HG03469 (cell line): ENCODE results near the gene GADD45GIP1.

Source experiments
- ATAC-seq: cut with Tn5 transposase; IDR thresholded peaks from one replicate; pipeline ENCODE4 v1.9.1; 2021; ENCODE audit warnings: mild to moderate bottlenecking, moderate library complexity, moderate number of reproducible peaks; ENCODE audit not compliant: unreplicated experiment

The GADD45GIP1 gene

DNA sequence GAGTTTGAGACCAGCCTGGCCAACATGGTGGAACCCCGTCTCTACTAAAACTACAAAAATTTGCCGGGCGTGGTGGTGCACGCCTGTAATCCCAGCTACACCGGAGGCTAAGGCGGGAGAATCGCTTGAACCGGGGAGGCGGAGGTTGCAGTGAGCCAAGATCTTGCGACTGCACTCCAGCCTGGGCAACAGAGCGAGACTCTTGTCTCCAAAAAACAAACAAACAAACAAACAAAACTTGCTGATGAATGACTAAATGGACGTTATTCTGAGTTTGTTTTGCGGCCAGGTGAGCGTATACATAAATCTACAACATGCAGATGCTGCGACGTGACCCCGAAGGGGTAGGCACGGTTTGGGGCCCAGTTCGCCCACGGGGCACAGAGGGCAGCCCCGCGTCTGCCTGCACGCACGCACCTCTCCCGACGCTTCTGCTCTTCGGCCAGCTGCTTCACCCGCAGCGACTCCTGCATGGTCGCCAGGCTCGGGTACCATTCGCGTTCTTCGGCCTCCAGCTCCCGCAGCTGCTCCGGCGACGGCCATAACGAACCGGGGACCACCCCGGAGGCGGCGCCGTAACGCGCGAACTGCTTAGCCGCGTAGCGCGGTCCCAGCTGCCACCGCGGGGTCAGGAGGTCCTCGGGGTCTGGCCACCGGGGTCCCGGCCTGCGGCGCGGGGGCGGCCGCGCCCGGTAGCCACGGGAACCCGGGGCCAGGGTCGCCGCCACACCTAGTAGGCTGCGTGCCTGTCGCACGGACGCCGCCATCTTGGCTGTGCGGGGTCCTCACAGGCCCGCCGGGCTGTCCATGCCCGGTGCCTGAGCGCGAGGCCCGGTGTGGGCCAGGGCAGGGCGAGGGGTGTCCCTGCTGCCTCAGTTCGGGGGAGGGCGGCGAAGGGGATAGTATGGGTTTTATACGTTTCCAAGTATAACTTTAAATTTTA lies at the start of gene GADD45GIP1:
TSS of gene GADD45GIP1 (minus strand) at position 778 of the 943 bp plus-strand sequence. CDS start at position 767, 11 bp downstream.
- ATAC-seq = no peak

DNA sequence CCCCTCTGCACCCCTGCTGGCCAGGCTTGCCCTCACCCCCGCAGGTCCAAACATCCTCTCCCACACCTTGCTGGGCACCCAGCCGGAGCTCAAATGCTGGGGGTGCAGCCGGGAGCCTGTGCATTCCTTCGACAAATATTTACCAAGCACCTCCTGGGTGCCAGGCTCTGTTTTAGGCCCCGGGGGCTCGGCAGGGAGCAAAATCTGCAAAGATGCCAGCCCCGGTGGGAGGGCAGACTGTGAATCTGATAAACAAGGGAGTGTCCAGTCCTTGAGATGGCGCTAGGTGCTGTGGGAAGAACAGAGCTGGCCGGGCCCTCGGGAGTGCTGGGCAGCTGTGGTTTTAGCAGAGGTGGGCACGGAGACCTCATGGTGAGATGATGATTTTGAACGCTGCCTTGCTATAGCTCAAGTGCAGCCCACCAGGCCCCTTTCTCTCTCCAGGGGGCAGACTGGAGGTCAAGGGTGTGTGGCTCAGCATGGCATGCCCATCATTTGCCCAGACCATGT lies 48.9 kb upstream of the GADD45GIP1 start:
- ATAC-seq = no peak

DNA sequence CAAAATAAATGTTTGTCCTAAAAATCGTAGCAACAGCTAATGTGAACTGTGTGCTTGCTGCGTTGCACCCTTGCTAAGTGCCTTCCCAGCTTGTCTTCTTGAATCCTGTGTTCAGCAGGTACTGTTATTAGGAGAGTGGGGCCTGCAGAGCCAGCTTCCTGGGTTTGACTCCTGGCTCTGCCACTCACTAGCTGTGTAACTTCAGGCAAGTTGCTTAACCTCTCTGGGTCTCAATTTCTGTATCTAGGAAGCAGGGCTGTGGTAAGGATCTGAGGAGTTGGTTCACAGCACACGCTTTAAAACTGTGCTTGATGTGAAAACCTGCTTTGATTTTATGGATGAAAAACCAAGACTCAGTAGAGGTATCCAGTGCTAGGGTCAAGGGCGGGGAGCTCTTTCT lies 48.2 kb upstream of the GADD45GIP1 start:
- no peak for ATAC-seq

DNA sequence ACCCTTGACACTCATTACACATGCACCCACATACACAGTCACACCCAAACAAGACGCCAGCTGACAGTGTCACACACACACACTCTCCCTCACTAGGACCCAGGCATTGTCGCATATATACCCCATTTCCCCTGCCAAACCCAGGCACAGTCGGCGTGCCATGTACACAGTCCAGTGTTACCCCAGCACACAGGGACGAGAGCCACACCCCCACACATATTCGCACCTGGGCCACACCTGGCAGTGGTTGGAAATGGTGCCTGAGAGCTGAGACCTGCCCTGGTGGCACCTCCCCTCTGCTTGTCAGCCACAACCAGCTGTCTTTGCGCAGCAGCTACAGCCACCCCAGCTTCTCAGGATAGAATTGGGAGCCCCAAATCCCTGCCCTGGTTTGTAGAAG lies 47.2 kb upstream of the GADD45GIP1 start:
- ATAC-seq = no peak

DNA sequence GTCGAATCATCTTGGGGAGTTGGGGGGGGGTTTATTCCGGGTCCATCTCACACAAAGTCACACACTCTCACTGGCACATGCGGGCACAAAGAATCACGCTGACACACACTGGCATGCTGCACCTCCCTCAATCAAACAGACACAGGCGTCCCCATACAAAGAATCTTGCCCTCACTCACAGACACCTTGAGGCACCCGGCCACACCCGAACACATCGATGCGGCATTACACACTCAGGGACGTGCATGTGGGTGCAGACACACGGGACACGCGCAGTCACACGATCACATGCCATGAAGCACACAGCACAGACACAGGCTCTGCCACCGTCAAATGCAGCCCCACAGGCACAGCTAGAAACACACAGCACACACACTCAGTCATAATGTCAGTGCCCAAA lies 46.1 kb upstream of the GADD45GIP1 start:
- no peak for ATAC-seq

DNA sequence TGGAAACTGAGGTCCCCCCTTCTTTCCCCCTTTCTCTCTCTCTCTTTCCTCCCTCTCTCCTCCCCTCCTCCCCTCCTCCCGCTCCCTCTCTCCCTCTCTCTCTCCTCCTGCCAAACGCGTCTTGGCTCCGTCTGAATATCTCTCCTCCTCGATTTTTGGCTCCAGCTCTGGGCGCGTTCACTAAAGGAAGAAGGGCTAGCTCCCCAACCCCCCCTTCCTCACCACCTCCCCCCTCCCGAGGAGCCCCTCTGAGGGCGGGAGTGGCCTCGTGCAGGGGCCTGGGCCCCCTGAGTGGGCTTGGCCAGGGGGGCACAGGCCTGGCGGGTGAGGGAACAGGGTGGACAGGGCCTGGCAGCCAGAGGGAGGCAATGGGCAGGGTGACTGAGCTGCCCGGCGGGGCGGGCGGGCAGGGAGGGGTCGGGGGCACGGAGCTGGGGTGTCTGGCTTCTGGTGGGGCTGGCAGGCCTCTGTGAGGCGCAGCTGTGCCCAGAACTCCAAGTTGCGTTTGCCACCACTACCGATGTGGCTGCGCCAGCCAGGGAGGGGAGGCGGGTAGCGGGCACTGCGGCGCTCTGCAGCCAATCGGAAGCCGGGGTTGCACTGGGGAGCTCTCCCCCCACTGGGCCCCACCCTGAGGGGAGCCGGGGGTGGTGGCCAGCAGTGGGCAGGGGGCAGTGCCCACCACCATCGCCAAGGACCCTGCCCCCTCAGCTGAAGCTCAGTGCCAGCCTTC lies 45.3 kb upstream of the GADD45GIP1 start:
- no peak for ATAC-seq

DNA sequence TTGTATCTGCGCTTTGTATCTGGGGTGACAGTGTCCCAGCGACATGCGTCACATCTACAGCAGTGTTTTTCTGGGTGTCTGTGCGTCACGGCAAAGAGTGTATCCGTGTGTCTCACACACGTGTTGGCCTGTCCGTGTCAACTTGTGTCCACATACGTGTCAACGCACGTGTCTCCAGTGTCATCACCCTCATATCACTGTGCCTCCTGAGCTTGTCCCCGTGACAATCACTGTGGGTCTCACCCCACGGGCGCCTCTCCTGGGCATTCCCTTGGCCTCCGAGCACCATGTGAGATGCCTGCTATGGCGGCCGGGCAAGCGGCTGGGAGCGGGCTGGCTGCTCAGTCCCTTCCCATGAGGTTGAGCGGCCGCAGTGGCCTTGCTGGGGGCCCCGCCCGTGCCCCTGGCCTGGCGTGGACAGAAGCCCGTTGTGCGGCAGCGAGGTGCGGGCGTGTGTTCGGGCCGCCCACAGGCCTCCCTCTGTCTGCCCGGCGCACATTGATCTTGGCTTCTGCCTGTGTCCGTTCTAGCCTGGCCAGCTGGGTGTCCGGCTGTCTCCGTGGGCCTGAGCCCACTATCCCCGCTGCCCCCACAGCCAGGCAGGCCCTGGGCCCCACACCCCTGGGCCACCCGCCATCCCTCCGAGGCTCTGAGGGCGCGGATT lies 44.6 kb upstream of the GADD45GIP1 start:
- no peak for ATAC-seq

DNA sequence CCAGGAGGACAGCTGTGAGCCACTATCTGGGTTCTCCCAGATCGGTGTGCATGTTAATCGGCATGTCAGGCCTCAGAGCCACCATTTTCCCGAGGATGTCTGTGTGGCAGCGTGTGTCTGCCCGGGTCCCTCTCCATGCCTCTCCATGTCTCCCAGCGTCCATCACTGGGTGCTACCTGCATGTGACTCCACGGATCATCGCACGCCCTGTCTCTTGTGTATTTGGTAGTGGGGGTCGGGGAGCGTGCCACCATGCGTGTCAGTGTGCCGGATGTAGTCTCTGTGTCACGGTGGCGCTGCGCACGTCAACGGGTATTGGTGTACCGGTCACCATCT lies 44.1 kb upstream of the GADD45GIP1 start:
- no peak for ATAC-seq

DNA sequence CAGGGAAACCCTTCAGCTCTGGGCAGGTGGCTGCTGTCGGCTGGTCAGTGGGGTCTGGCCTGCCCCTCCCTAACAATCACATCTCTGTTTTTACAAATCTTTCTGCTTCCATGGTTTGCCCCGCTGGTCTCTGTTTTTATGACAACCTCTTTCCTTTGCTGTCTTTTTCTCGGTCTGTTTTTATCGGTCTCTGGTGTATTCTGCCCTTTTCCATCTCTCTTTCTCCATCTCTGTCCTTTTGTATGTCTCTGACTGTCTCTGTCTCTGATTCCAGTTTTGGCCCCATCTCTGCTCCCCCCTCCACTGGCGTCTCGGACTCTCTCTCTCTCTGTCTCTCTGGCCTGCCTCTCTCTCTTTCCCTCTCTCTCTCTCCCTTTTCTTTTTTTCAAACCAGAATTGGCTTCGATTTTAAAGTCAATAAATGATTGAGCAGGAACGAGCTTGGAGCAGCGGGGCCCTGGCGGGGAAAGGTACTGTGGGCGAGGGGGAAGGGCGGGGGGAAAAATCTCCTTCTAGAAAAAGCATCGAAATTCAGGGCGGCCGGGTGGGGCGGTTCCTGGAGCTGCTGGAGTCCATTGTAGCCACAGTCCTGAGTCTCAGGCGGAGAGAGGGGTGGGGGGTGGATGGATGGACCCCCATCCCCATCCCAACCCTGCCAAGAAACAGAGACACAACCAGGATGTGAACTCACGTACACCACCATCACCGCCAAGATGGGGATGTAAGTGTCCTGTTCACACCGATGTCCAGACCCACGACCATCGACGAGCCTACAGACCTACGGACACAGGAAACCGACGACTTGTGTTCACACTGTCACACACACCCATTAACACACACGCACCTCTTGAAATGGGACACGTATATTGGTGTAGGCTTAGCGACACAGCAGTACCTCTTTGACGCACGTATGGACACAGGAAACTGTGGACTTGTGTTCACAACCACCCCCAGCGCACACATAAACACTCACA lies 41.2 kb upstream of the GADD45GIP1 start:
- ATAC-seq = no peak

DNA sequence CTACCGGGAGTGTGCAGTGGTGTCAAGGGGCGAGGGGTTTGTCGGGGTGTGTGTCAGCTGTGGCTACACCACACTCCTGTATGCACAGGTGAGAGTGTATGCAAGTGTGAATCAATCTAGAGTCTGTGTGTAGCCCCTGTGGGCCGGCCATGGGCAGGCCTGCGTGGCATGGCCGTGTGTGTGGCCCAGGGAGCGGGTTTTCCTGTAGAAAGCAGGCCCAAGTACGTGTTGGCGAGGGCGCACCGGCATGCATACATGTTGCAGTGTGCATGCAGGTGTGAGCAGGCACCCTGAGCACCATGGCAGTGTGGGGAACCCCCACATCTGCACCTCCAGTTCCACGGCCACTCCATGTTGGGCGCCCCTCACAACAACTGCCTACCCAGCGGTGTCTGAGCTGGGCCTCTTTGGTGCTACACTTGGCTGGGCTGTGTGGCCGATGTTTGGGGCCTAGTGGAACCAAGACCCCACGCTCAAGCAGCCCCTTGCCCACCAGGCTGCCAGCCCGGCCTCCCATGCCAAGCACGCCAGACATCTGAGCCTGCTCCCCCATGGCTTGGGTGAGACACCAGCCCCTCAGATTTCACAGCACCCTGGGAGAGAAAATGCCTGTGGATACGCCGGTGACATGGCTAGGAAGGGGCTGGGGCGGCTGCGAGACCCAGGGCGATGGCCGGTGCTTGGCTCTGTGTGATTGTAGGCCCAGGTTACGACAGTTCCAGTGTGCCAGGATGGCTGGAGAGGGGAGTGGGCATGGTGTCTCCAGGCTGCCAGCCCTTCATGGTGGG lies 40.4 kb upstream of the GADD45GIP1 start:
- no peak for ATAC-seq

DNA sequence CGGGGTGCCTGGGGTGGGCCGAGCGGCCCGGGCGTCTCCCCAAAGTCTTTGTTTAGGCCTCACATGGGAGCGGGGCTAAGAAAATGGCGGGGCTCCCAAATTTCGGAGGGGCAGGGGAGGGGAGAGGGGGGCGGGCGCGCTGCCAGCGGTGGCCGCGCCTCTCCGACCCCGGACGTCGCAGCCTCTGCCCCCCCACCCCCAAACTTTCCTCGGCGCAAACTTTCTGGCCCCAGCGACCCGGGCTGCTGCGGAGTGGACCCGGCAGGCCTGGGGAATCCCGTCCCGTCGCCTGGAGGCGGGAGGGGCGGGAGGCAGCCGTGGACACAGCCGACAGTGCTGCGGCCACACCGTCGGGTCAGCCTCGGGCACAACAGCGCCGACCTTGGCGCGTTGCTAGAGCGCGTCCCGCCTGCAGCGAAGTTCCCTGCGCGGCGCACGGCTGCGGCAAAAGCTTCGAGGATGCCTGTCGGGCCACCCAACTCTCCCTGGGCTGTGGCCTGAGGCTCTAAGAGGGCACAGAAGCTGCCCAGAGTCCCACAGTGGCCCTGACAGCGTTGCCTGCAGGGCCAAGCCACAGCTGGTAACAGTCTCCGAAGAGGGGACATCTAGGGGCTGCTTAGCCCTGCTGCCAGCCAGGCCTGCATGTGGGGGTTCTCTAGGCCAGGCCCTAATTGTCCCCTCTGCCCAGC lies 39.5 kb upstream of the GADD45GIP1 start:
- ATAC-seq = no peak

DNA sequence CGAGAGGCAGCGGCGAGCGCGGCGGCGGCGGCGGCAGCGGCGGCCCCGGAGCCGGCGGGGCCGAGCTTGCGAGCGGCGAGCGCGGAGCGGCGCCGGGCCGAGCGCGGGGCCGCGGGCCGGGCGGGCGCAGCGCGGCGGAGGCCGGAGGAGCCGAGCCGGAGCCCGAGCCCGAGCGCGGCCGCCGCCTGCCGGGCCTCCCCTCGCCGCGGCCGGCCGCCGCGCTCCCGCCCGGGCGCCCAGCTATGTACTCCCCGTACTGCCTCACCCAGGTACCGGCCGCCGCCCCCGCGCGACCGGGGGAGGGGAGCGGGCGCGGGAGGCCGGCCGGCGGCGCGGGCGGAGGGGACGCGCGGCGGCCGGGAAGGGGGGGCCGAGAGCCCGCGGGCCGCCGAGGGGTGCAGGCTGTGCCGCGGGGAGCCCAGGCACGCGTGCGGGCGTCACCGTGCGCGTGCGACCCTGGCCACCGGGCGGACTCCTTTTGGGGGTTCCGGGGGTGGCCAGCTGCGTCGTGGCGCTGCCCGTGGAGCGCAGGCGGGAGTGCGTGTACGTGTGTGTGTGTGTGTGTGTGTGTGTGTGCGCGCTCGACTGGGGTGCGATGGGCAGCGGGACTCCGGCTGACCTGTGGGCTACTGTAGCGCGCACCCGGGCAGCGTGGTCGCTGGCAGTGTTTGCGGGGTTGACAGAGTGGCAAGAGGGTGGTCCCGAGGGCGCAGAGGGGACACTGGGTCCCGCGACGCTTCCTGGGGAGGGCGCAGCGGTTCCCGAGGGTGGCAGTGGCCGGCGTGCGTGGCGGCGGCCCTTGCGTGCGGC lies 38.8 kb upstream of the GADD45GIP1 start:
- no peak for ATAC-seq

DNA sequence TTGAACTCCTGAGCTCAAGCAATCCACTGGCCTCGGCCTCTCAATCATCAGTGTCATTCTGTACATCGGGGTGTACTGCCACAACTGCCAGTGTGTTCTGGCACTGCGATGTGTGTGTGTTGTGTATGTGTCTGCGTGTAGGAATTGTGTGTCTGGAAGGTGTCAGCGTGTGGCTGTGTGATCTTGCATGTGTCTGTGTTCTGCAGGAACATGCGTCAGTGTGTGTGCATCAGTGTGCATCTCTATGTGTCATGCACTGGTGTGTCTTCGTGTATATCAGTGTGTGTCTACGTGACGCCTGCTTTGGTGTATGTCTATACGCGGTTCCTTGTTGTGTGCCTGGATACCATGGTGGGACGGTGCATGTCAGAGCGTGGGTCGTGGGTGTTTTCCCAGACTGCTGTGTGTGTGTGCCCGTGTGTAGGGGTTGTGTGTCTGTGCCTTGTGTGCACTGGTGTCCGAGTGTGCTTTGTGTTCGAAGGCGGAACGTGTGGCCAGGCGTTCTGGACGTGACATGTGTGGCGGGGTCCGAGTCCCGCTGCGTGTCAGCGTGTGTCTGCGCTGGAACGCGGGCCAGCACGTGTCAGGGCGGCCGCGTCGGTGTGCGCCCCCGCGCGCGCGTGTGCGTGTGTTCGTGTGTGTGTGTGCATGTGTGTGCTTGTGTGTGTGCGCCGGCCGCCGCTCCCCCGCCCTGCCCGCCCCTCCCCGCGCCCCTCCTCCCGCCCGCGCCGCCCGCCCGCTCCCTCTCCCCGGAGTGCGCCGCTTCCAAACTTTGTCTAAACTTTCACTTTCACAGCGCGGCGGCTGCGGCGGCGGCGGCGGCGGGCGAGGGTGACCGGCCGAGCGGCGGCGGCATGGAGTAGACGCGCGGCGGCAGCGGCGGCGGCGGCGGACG lies 37.9 kb upstream of the GADD45GIP1 start, which contains the start of gene NFIX:
TSS of gene NFIX (plus strand) at position 775 of the 895 bp plus-strand sequence. CDS start 363 bp downstream, outside the sequence.
- ATAC-seq = no peak

DNA sequence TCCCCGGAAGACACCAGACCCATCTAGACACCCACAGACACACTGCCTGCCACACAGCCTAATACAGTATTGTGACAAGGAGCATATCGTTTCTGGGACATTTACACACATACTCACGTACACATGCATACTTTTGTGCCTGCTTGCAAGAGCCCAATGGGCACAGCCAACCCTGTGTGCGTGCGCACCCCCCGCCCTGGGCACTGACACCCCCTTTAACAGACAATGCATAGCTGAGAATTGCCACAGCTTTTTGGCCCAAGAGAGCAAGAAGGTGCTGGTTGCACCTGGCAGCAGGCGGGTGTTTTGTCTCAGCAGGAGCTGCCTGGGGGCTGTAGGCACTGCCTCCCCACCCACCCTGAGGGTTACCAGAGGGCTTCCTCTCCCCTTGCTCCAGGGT lies 36.5 kb upstream of the GADD45GIP1 start:
- ATAC-seq = no peak

DNA sequence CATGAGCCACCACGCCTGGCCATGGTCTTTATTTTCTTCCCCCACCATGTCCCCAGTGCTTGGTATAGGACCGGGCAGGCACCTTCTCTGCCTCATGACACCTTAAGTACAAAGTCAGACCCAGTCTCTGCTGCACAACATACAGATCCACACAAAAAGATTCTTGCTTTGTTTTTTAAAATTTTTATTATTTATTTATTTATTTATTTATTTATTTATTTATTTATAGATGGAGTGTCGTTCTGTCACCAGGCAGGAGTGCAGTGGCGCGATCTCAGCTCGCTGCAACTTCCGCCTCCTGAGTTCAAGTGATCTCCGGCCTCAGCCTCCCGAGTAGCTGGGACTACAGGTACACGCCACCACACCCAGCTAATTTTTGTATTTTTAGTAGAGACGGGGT lies 35.7 kb upstream of the GADD45GIP1 start:
- ATAC-seq = no peak

DNA sequence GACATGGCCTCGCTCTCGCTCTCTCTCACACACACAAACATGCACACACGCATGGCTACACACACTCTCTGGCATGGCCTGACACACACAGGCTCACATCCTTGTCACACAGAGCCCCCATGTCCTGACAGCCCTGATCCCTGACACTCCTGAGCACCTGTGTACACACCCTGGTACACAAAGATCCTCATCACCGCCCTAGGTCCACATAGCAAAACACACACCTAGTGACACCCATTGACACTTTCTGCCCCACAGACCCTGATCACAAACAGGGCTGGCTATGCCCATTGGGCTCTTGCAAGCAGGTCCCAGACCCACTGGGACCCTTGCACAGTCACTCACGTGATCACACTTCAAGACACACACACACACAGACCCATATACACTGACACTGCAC lies 34.3 kb upstream of the GADD45GIP1 start:
- no peak for ATAC-seq

DNA sequence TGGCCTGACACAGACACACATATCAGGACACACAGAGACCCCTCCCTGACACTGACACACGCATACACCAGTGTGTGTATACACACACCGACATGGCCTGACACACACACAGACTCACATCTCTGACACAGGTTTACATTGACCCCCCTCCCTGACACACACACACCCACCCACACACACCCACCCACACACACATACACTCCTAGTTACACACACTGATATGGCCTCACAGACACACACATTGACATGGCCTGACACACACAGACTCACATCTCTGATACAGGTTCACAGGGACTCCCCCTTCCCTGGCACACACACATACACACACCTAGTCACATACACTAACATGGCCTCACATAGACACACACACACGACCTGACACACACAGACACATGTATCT lies 33.8 kb upstream of the GADD45GIP1 start:
- ATAC-seq = no peak
